ENCODE measurements around the gene AGPAT2. TPM values are rescaled to one million over a fixed set of nuclear protein-coding genes. Genes with fewer than 3 reads are reported as not detected.

AGPAT2 gene
- total RNA-seq, 1 experiment from 2014 or later, result 103 TPM

DNA sequence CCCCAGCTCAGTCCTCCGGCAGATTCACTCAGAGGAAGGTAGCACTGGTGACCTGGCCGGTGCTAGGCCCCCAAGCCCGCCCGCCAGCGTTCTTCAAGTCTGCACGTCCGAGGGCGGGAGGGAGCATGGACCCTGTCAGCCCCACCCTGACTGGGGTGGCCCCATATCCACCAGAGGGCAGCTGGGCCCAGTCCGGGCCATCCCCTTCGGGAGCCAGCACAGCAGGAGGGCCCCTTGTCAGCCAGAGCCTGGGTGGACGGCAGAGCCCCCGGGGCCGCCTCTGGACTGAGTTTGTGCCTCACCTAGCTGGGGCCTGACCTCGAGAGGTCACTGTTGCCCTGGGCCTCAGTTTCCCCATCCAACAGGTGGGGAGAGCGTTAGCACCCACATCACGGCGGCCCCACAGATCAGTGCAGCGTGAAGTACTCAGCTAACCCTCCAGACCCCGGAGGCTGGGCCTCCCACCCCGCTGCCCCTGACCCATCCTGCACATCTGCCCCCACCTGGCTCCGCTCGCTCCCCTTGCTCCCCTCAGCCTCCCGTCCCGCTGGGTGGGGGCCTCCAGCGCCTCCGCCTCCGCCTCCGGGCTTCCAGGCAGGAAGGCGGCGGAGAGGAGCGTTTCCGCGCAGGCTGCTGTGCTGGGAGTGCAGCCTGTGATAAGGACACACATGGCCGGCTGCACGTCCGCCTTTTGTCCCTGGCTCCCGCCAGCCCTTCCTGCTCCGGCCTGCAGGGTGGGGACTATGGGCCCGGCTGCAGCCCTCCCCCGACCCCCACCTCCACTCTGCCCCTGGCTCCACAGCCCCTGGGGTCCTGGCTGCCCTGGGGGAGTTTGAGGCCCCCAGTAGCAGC, 41.1 kb downstream of the AGPAT2 start:
- no peaks in the 10 kb centered on the region for H3F3A ChIP-seq (ENCODE audit: low read length, unreplicated experiment)
- H3K9ac ChIP-seq (ENCODE audit: low read length), result no peak overlapping the region
- DNase-seq (no peak), ATAC-seq (no peak)
- no peak overlapping the region for H3K27ac ChIP-seq (ENCODE audit: low read length)
- H3K4me1 ChIP-seq (ENCODE audit: insufficient read depth, low read length), result peaks cover 5% of the 10 kb centered on the region
- intact Hi-C loops (cut with micrococcal nuclease), result no loop called here
- no peaks in the 10 kb centered on the region for H3K27me3 ChIP-seq (ENCODE audit: low read length)
- H3K36me3 ChIP-seq (ENCODE audit: low read depth, low read length), result no peaks in the 10 kb centered on the region
- no peak overlapping the region for H2AFZ ChIP-seq (ENCODE audit: low read length)
- no TSS peak for BruUV-seq (replicated peaks)
- TF ChIP-seq, protein P1, sequence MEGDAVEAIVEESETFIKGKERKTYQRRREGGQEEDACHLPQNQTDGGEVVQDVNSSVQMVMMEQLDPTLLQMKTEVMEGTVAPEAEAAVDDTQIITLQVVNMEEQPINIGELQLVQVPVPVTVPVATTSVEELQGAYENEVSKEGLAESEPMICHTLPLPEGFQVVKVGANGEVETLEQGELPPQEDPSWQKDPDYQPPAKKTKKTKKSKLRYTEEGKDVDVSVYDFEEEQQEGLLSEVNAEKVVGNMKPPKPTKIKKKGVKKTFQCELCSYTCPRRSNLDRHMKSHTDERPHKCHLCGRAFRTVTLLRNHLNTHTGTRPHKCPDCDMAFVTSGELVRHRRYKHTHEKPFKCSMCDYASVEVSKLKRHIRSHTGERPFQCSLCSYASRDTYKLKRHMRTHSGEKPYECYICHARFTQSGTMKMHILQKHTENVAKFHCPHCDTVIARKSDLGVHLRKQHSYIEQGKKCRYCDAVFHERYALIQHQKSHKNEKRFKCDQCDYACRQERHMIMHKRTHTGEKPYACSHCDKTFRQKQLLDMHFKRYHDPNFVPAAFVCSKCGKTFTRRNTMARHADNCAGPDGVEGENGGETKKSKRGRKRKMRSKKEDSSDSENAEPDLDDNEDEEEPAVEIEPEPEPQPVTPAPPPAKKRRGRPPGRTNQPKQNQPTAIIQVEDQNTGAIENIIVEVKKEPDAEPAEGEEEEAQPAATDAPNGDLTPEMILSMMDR (conservative IDR thresholded peaks at IDR 0.05; ENCODE audit: low read depth, low read length), result no peak
- TF ChIP-seq EZH2 (IDR thresholded peaks at IDR 0.05; ENCODE audit: low read length, unreplicated experiment), result no peak
- TF ChIP-seq EZH2phosphoT487 (IDR thresholded peaks at IDR 0.05; ENCODE audit: borderline replicate concordance, low read length), result no peak
- ChIA-PET CTCF (no interaction called here), POLR2A (ENCODE audit: unreplicated experiment) (no interaction called here)
- no peak overlapping the region for H3K4me2 ChIP-seq (ENCODE audit: low read length)
- H3K9me2 ChIP-seq (replicated peaks; ENCODE audit: low read length), result no peaks in the 10 kb centered on the region
- no peaks in the 10 kb centered on the region for H4K20me1 ChIP-seq (ENCODE audit: low read length)
- H3K9me3 ChIP-seq (ENCODE audit: low read length), result no peaks in the 10 kb centered on the region
- no peak overlapping the region for H3K4me3 ChIP-seq (ENCODE audit: low read length)
- no peaks in the 10 kb centered on the region for H3K79me2 ChIP-seq (ENCODE audit: low read length)

DNA sequence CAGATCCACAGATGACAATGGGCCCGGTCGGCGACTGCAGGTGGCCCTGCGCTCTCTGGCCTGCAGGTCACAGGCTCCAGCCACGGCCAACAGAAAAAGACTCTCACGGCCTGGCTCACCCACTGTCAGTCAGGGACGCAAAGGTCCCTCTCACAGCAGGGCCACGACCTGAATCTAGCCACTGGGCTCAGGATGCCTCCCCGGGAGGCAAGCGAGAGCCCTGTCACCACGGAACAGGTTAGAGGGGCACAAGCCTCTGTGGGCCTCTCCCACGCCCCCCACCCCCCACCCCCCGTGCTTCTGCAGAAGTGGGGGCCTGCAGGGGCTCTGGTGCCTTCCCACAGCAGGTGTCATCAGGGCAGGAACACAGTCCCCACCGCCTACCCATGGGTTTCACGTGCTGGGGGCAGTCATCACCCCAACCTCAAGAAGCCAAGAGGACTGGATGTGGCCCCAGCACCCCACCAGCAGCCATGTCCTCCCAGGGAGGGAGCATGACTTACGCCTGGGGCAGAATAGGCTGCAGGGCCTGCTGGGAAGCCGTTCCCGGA, 41.8 kb downstream of the AGPAT2 start:
- H2AFZ ChIP-seq (ENCODE audit: low read length), result no peak overlapping the region
- H3K27ac ChIP-seq (ENCODE audit: low read length), result no peak overlapping the region
- no peak for TF ChIP-seq EZH2phosphoT487 (IDR thresholded peaks at IDR 0.05; ENCODE audit: borderline replicate concordance, low read length)
- no peak for TF ChIP-seq EZH2 (IDR thresholded peaks at IDR 0.05; ENCODE audit: low read length, unreplicated experiment)
- TF ChIP-seq, protein P1 (conservative IDR thresholded peaks at IDR 0.05; ENCODE audit: low read depth, low read length), result no peak
- ATAC-seq (no peak), DNase-seq (no peak)
- no peak overlapping the region for H3K4me3 ChIP-seq (ENCODE audit: low read length)
- no peak overlapping the region for H3K4me2 ChIP-seq (ENCODE audit: low read length)
- CTCF ChIA-PET, result no interaction called here
- H3K36me3 ChIP-seq (ENCODE audit: low read depth, low read length), result no peaks in the 10 kb centered on the region
- peaks cover 5% of the 10 kb centered on the region for H3K4me1 ChIP-seq (ENCODE audit: insufficient read depth, low read length)
- H3K27me3 ChIP-seq (ENCODE audit: low read length), result no peaks in the 10 kb centered on the region
- H3K79me2 ChIP-seq (ENCODE audit: low read length), result no peaks in the 10 kb centered on the region
- intact Hi-C loops (cut with micrococcal nuclease), result no loop called here
- no TSS peak for BruUV-seq (replicated peaks)
- no peaks in the 10 kb centered on the region for H3K9me3 ChIP-seq (ENCODE audit: low read length)
- POLR2A ChIA-PET (ENCODE audit: unreplicated experiment), result no interaction called here
- no peak overlapping the region for H3K9ac ChIP-seq (ENCODE audit: low read length)
- H3F3A ChIP-seq (ENCODE audit: low read length, unreplicated experiment), result no peaks in the 10 kb centered on the region
- no peaks in the 10 kb centered on the region for H3K9me2 ChIP-seq (replicated peaks; ENCODE audit: low read length)
- no peaks in the 10 kb centered on the region for H4K20me1 ChIP-seq (ENCODE audit: low read length)
